Tibial nerve (tissue), 4 donors: Measurements from ENCODE around the gene STIL.

Source experiments
- EP300 ChIP-seq, 2 donors: sonication (generic); formaldehyde crosslinking; IDR thresholded peaks; one replicate each; pipeline ENCODE4 v1.6.1; 2017; ENCODE audit warnings: antibody characterized with exemption in 2 of 2, mild to moderate bottlenecking in 1 of 2
- POLR2A ChIP-seq, 2 donors: fragments of 450-650 bp; IDR thresholded peaks; one replicate each; pipeline ENCODE4 v1.6.1; 2017; ENCODE audit warnings: antibody characterized with exemption in 2 of 2, mild to moderate bottlenecking in 2 of 2, moderate library complexity in 2 of 2
- TF ChIP-seq, protein P1 (sequence below), 5 experiments: fragments of 200-600 bp in 3 of 5; fragments of 450-650 bp in 2 of 5; sonication (generic) in 3 of 5; IDR thresholded peaks; one replicate each; pipeline ENCODE4 v1.5.1; 2016 to 2019; ENCODE audit warnings: antibody characterized with exemption in 5 of 5, mild to moderate bottlenecking in 3 of 5, moderate library complexity in 2 of 5

DNA sequence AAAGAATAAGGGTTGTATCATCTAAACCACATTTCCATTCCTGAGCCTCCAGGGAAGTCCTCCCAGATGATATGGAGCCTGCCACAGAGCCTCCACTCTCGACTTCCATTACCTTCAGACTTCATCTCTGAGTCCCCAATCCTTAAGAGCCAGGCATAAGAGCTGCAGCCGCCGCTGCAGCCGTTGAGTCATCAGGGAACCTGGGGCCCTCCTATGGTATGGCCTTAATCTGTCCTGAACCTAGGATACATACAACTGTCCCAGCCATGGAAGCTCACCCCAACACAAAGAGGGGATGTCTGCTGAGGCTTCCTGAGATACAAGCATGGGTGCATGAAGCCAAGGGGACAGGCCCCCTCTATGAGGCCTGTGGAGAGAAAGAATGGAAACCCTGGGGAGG lies 98.2 kb downstream of the STIL start:
- TF ChIP-seq, protein P1, sequence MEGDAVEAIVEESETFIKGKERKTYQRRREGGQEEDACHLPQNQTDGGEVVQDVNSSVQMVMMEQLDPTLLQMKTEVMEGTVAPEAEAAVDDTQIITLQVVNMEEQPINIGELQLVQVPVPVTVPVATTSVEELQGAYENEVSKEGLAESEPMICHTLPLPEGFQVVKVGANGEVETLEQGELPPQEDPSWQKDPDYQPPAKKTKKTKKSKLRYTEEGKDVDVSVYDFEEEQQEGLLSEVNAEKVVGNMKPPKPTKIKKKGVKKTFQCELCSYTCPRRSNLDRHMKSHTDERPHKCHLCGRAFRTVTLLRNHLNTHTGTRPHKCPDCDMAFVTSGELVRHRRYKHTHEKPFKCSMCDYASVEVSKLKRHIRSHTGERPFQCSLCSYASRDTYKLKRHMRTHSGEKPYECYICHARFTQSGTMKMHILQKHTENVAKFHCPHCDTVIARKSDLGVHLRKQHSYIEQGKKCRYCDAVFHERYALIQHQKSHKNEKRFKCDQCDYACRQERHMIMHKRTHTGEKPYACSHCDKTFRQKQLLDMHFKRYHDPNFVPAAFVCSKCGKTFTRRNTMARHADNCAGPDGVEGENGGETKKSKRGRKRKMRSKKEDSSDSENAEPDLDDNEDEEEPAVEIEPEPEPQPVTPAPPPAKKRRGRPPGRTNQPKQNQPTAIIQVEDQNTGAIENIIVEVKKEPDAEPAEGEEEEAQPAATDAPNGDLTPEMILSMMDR (IDR thresholded peaks at IDR 0.05): no peak
- no peak for TF ChIP-seq POLR2A (IDR thresholded peaks at IDR 0.05)
- no peak for TF ChIP-seq EP300 (IDR thresholded peaks at IDR 0.05)
